ENCODE results near the gene PPP6R1.

- TF ChIP-seq POLR2A (IDR thresholded peaks at IDR 0.05), result no peak
- TF ChIP-seq, protein P1, sequence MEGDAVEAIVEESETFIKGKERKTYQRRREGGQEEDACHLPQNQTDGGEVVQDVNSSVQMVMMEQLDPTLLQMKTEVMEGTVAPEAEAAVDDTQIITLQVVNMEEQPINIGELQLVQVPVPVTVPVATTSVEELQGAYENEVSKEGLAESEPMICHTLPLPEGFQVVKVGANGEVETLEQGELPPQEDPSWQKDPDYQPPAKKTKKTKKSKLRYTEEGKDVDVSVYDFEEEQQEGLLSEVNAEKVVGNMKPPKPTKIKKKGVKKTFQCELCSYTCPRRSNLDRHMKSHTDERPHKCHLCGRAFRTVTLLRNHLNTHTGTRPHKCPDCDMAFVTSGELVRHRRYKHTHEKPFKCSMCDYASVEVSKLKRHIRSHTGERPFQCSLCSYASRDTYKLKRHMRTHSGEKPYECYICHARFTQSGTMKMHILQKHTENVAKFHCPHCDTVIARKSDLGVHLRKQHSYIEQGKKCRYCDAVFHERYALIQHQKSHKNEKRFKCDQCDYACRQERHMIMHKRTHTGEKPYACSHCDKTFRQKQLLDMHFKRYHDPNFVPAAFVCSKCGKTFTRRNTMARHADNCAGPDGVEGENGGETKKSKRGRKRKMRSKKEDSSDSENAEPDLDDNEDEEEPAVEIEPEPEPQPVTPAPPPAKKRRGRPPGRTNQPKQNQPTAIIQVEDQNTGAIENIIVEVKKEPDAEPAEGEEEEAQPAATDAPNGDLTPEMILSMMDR (IDR thresholded peaks at IDR 0.05), result no peak
These were observed 70.2 kb downstream of the PPP6R1 start for GRCh38 chr19:55188625-55189024.

Measured in lower leg skin (tissue), 3 donors.